Esophagus squamous epithelium (tissue), 4 donors: ENCODE results near the gene RARRES2.

ENCODE experiments used
- POLR2A ChIP-seq, 4 donors: fragments of 450-650 bp; IDR thresholded peaks; one replicate each; pipeline ENCODE4 v1.6.1; 2017; ENCODE audit warnings: antibody characterized with exemption in 4 of 4, mild to moderate bottlenecking in 4 of 4, moderate library complexity in 3 of 4
- TF ChIP-seq, protein P1 (sequence below), 6 experiments: fragments of 450-650 bp in 4 of 6; fragments of 200-600 bp in 2 of 6; sonication (generic) in 2 of 6; IDR thresholded peaks; one replicate each; pipeline ENCODE4 v1.5.1; 2016 to 2019; ENCODE audit warnings: antibody characterized with exemption in 6 of 6, mild to moderate bottlenecking in 4 of 6, moderate library complexity in 4 of 6

DNA sequence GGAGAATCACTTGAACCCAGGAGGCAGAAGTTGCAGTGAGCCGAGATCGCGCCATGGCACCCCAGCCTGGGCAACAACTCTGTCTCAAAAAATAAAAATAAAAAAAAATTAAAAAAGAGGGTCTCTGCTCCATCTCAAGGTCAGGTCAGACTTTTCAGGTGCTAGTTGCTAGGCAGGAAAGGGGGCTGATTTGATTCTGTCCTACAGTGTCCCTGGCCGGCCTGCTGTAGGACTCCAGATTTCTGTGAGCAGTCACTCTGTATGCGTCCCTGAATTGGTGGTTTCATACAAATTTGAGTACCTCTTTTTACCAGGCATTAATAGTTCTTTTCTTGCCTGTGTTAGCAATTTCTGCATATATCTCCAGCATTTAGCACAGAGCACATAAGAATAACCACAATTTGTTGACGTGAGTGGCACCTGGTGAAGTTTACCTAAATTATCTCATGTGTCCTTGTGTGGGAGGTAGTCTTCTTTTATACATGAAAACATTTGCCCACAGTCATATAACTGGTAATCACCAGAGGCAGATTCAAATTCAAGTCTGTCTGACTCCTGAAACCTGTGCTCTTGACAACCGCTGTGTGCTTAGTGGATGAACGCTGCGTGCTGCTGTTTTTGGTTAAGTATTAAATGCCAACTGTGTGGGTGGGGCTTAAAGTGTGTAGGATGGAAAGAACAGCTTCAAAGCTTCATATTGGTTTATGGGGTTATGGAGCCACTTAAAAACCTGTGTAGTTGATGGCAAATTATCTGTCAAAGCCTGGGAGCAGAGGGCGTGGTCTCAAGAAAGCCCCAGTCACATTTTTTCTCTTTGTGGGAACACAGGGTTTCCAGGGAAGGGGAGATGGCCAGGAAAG, 34.5 kb upstream of the RARRES2 start:
- TF ChIP-seq, protein P1, sequence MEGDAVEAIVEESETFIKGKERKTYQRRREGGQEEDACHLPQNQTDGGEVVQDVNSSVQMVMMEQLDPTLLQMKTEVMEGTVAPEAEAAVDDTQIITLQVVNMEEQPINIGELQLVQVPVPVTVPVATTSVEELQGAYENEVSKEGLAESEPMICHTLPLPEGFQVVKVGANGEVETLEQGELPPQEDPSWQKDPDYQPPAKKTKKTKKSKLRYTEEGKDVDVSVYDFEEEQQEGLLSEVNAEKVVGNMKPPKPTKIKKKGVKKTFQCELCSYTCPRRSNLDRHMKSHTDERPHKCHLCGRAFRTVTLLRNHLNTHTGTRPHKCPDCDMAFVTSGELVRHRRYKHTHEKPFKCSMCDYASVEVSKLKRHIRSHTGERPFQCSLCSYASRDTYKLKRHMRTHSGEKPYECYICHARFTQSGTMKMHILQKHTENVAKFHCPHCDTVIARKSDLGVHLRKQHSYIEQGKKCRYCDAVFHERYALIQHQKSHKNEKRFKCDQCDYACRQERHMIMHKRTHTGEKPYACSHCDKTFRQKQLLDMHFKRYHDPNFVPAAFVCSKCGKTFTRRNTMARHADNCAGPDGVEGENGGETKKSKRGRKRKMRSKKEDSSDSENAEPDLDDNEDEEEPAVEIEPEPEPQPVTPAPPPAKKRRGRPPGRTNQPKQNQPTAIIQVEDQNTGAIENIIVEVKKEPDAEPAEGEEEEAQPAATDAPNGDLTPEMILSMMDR (IDR thresholded peaks at IDR 0.05), result no peak
- no peak for TF ChIP-seq POLR2A (IDR thresholded peaks at IDR 0.05)
